ENCODE results near the gene MPO. TPM values are rescaled to one million over a fixed set of nuclear protein-coding genes. Genes with fewer than 3 reads are reported as not detected.

Gene MPO
- total RNA-seq, 1 donor from 2014 or later, result 2.0 TPM

GRCh38 chr17:58246104-58246740 is 34.5 kb downstream of the MPO start:
- DNase-seq (ENCODE audit: low spot score), result no peak
- intact Hi-C loops (cut with DNase I), result no loop called here
- ATAC-seq, result no peak

GRCh38 chr17:58245428-58246103 is 35.2 kb downstream of the MPO start:
- DNase-seq (ENCODE audit: low spot score) (no peak), ATAC-seq (no peak)
- intact Hi-C loops (cut with DNase I), result no loop called here

GRCh38 chr17:58244963-58245362 is 35.8 kb downstream of the MPO start:
- ATAC-seq, result no peak
- no peak for DNase-seq (ENCODE audit: low spot score)
- intact Hi-C loops (cut with DNase I), result no loop called here

- intact Hi-C loops (cut with DNase I), result no loop called here
- ATAC-seq (no peak), DNase-seq (ENCODE audit: low spot score) (no peak)
Measured at GRCh38 chr17:58242171-58242784, 38.5 kb downstream of the MPO start.

GRCh38 chr17:58239987-58240386 is 40.7 kb downstream of the MPO start:
- ATAC-seq (no peak), DNase-seq (ENCODE audit: low spot score) (no peak)
- intact Hi-C loops (cut with DNase I), result no loop called here

- intact Hi-C loops (cut with DNase I), result no loop called here
- DNase-seq (ENCODE audit: low spot score) (no peak), ATAC-seq (no peak)
Measured at GRCh38 chr17:58238147-58238634, 42.5 kb downstream of the MPO start, which contains the start of gene LPO. Gene LPO, plus strand, starts transcription at chr17:58238584. Its CDS starts 4,396 bp downstream, at chr17:58242980.

- DNase-seq (ENCODE audit: low spot score) (no peak), ATAC-seq (no peak)
- intact Hi-C loops (cut with DNase I), result no loop called here
Measured at GRCh38 chr17:58236394-58236793, 44.3 kb downstream of the MPO start.

- DNase-seq (ENCODE audit: low spot score) (no peak), ATAC-seq (no peak)
- intact Hi-C loops (cut with DNase I), result no loop called here
Measured at GRCh38 chr17:58235821-58236220, 44.9 kb downstream of the MPO start.

- intact Hi-C loops (cut with DNase I), result no loop called here
- ATAC-seq (no peak), DNase-seq (ENCODE audit: low spot score) (no peak)
Measured at GRCh38 chr17:58234512-58234911, 46.2 kb downstream of the MPO start.

- intact Hi-C loops (cut with DNase I), result no loop called here
- ATAC-seq (peak; percentile 53), DNase-seq (ENCODE audit: low spot score) (no peak)
Measured at GRCh38 chr17:58233543-58233942, 47.2 kb downstream of the MPO start.

GRCh38 chr17:58232707-58233156 is 48.0 kb downstream of the MPO start:
- intact Hi-C loops (cut with DNase I), result no loop called here
- peak; percentile 42 for ATAC-seq

GRCh38 chr17:58231641-58232040 is 49.1 kb downstream of the MPO start:
- DNase-seq (ENCODE audit: low spot score) (no peak), ATAC-seq (no peak)
- intact Hi-C loops (cut with DNase I), result no loop called here

More at GRCh38 chr17:58232707-58233156, 48.0 kb downstream of the MPO start:
- DNase-seq (ENCODE audit: low spot score), result no peak

GRCh38 chr17:58229881-58230280 is 50.9 kb downstream of the MPO start:
- intact Hi-C loops (cut with DNase I), result no loop called here
- no peak for ATAC-seq

GRCh38 chr17:58229384-58229783 is 51.4 kb downstream of the MPO start:
- intact Hi-C loops (cut with DNase I), result no loop called here
- DNase-seq (ENCODE audit: low spot score) (no peak), ATAC-seq (no peak)

More at GRCh38 chr17:58229881-58230280, 50.9 kb downstream of the MPO start:
- no peak for DNase-seq (ENCODE audit: low spot score)

- intact Hi-C loops (cut with DNase I), result no loop called here
- ATAC-seq, result no peak
- no peak for DNase-seq (ENCODE audit: low spot score)
Measured at GRCh38 chr17:58228679-58229078, 52.1 kb downstream of the MPO start.

- DNase-seq (ENCODE audit: low spot score), result no peak
- ATAC-seq, result no peak
- intact Hi-C loops (cut with DNase I), result no loop called here
Measured at GRCh38 chr17:58227733-58228132, 53.0 kb downstream of the MPO start.

GRCh38 chr17:58224315-58224714 is 56.4 kb downstream of the MPO start:
- ATAC-seq (no peak), DNase-seq (ENCODE audit: low spot score) (no peak)
- intact Hi-C loops (cut with DNase I), result no loop called here
